NCI-H526 (cell line): Measurements from ENCODE around the gene SPIRE2.

ENCODE experiments used
- DNase-seq, 2 experiments: peaks; one replicate each; lab custom pipeline; 2025; lab: John Stamatoyannopoulos, UW

SPIRE2 gene

GRCh38 chr16:89915303-89916232 is 87.3 kb downstream of the SPIRE2 start:
- no peak for DNase-seq

GRCh38 chr16:89917773-89918452 is 89.6 kb downstream of the SPIRE2 start:
- peak; percentile 65 to 79 for DNase-seq

DNA sequence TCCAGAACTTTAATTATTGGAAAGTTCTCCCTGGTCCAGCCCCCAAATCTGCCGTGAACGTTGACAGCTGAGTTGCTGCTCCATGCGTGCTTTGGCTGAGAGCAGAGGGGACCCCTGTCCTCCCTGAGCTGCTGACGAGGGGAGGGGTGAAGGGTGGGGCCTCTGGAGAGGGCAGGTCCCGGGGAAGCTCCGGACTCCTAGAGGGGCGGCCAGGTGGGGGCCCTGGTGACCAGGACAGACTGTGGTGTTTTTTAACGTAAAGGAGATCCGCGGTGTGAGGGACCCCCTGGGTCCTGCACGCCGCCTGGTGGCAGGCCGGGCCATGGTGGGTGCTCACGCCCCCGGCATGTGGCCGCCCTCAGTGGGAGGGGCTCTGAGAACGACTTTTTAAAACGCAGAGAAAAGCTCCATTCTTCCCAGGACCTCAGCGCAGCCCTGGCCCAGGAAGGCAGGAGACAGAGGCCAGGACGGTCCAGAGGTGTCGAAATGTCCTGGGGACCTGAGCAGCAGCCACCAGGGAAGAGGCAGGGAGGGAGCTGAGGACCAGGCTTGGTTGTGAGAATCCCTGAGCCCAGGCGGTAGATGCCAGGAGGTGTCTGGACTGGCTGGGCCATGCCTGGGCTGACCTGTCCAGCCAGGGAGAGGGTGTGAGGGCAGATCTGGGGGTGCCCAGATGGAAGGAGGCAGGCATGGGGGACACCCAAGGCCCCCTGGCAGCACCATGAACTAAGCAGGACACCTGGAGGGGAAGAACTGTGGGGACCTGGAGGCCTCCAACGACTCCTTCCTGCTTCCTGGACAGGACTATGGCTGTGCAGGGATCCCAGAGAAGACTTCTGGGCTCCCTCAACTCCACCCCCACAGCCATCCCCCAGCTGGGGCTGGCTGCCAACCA is 90.4 kb downstream of the SPIRE2 start, which contains the start of gene MC1R:
MC1R (plus strand) TSS at position 410 of the 895 bp plus-strand sequence; CDS start at position 807, 397 bp downstream.
- peak; percentile 27 to 60 for DNase-seq

GRCh38 chr16:89919535-89920406 is 91.5 kb downstream of the SPIRE2 start:
- no peak for DNase-seq

- no peak for DNase-seq
Measured at GRCh38 chr16:89920723-89921122, 92.4 kb downstream of the SPIRE2 start.
